Right forelimb (tissue), 1 donor: ENCODE data around the gene UCP3.

ENCODE experiments used
- DNase-seq: peaks from one replicate; pipeline ENCODE4 v3.0.0-alpha.2; 2018

Gene UCP3, protein sequence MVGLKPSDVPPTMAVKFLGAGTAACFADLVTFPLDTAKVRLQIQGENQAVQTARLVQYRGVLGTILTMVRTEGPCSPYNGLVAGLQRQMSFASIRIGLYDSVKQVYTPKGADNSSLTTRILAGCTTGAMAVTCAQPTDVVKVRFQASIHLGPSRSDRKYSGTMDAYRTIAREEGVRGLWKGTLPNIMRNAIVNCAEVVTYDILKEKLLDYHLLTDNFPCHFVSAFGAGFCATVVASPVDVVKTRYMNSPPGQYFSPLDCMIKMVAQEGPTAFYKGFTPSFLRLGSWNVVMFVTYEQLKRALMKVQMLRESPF

GRCh38 chr11:74008373-74009229 lies at the start of gene UCP3:
Gene UCP3, minus strand, starts transcription at chr11:74009085. Its CDS starts 2,043 bp downstream, at chr11:74007042.
- no peak for DNase-seq

DNA sequence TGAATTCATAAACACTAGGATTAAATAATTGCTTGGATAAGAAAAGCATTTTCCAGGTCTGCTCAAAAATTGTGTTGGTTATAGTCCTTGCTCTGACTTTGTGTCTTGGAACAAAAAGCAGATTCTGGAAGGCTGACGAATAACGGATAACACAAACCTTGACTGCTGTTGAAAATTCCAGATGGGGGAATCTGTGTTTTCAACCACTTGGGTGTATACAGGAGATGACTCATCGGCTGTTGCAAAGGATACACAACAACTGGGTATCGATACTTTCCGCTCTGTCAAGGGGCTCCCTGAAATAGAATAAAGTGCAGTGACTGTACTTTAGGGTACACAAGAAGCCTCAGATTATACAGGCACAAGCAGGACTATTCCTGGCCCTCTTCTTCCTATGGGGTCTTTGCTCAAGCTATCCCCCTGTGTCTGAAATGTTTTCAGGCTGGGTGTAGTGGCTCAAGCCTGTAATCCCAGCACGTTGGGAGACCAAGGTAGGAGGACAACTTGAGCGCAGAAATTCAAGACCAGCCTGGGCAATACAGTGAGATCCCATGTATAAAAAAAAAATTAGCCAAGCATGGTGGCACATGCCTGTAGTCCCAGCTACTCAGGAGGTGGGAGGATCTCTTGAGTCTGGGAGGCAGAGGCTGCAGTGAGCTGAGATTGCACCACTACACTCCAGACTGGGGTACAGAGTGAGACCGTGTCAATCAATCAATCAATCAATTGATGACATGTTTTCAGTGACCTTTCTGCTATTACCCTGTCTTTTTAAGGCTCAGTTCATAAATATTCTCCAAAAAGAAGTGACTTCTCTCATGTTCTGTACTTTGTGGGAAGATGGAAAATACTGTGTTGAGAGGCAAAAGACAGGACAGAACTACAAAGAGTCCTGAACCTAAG lies 48.6 kb upstream of the UCP3 start:
- DNase-seq = no peak

DNA sequence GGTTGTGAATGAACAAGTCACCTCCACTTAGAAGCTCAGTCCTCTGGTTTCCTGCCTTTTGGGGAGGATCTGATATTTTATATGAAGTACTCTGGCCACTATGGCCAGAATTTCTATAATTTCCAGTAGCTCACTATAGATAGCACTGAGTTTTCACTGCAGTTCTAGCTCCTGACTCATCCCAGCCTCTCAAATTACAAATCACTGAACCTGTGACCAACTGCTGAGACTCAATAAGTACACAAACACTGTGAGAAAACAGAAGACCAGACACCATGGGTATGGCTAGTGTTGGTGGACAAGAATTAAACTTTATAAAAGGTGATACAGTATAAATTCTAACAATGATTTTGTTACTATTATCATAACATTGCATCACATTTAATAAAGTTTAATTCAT lies 47.1 kb upstream of the UCP3 start:
- DNase-seq = no peak

- DNase-seq = no peak
Measured at GRCh38 chr11:74050465-74050864, 41.6 kb upstream of the UCP3 start.

GRCh38 chr11:74048993-74049392 lies 40.1 kb upstream of the UCP3 start:
- DNase-seq = no peak

- DNase-seq = no peak
Measured at GRCh38 chr11:74044538-74044937, 35.7 kb upstream of the UCP3 start.

DNA sequence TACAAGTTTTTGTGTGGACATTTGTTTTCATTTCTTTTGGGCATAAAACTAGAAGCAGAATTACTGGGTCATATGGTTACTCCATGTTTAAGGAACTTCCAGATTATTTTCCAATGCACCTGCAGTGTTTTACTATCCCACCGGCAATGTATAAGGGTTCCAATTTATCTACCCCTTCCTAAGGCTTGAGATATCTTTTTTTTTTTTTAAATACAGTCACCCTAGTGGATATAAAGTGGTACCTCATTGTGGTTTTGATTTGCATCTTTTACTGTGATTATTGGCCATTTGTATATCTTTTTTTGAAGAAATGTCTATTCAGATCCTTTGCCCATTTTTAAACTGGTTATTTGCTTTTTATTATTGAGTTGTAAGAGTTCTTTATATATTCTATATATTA lies 34.6 kb upstream of the UCP3 start:
- DNase-seq = no peak

DNA sequence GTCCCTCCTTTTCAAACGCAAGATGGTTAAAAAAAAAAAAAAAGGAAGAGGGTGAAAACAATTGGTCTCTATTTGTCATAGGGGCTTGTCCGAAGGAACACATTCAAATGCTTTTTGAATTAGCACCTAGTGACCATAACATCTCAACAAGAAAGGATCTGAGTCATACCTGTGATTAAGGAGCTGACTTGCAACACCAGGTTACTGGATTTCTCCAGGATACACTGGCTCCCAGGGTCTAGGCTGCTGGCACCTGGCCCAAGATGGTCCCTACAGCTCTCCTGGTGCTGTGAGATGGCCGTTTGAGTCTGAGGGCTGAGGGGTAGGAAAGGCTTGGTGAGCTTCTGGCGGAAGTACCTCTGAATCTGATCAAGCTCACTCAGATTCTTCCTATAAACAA lies 28.4 kb upstream of the UCP3 start:
- DNase-seq = no peak

GRCh38 chr11:74035264-74035663 lies 26.4 kb upstream of the UCP3 start:
- DNase-seq = no peak

GRCh38 chr11:74033046-74033445 lies 24.2 kb upstream of the UCP3 start:
- DNase-seq = no peak

DNA sequence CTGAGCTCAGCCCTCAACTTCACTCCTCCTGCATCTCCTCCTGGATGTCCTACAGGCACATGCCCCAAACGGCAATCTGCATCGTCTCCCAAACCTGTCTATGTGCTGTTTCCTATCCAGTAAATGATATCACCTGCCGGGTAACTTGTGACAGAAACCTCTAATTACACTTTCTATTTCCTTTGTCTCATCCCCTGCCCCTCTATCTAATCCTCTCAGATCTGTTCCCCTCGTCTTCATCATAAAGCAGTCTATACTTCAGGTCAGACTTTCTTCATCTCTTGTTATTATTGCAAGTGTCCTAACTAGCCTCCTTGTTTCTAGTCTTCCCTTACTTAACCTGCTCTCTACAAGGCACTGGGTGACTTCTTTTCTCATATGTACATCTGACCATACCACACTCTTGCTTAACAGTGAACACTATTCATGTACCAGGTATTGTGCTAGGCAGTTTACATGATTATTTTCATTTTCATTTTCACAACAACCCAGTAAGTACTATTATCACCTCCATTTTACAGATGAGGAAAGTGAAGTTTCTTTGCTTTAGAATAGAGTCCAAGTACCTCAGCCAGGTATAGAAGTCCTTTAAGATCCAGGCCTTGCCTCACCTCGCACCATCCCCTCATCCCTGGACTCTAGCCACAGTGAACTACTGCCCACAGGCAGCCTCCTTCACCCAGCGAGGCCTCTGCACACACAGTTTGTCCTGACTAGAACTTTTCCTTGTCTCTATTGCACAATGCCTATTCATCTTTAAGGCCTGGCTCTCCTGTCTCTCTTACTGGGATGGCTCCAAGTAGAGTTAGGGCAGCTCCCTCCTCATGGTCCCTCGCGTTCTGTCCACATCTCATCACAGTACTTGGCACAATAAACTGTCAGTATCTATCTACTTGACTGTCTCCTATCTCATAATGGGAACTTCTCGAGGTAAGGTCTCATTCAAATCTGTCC lies 22.1 kb upstream of the UCP3 start:
- DNase-seq = no peak

GRCh38 chr11:74025467-74026166 lies 16.7 kb upstream of the UCP3 start:
- DNase-seq = no peak

DNA sequence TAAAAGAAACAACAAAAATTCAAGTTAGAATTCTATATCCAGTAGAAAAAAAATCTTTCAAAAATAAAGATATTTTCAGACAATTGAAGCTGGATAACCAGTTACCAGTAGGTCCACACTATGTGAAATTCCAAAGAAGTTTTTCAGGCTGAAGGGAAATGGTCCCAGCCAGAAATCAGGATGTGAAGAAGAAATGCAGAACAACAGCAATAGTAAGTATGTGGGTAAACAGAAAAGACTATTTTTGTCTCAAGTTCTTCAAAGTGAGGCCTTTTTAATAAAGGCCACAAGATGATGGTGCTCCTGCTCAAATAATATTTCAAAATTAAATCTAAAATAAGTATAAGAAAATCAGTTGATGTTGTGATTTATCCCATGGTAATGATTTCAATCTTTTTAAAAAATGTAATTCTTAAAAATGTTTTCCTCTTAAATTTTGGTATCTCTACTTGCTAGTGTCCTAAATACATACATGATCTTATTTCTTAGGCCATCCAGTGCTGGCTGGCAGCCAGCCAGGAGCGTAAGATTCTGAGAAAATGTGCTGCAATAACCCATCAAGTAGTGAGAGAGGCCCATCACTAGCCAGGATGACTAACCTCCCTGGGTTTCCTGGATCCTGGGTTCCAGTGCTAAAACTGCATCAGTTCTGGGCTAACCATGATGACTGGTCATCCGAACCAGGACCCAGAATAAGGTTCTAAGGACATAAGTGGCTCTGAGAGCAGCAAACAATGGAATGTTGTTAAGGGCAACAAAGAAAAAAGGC lies 15.6 kb upstream of the UCP3 start:
- no peak for DNase-seq

GRCh38 chr11:74023276-74023675 lies 14.4 kb upstream of the UCP3 start:
- DNase-seq = no peak

DNA sequence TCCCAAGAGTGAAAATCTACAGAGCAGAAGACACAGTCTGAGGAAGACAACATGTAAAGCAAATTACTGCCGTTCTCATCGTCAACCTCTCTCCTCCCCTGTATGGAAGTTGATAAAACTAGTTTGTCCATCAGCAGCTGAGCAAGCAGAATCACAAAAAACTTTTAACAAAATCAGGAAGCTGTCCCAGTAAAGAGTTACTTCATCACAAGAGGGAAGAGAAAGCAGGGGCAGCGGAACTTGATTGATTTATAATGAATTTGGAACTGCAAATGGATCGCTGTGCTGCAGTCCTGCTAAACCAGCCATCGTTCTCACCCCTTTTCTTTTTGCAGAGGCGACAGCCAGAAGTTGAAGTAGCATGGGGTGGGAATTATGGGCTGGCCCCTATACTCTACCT lies 13.7 kb upstream of the UCP3 start:
- DNase-seq = no peak

GRCh38 chr11:74021998-74022397 lies 13.1 kb upstream of the UCP3 start:
- DNase-seq = no peak

DNA sequence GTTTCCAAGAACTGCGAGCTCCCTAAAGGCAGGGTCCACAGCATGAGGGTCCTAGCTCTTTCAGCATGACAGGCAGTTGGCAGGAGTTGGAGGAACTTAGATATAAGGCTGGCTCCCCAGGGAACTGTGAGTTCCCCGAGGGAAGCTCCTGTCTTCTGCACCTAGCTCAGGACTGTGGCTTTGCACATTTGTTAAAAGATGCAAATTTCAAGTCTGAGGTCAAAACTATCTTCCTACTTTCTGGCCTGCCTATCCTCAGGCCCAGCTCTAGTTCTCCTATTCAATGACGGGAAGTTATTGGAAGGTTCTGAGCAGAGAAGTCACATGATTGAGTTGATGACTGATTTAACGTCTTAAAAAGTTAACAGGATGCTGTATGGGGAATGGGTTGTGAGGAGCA lies 11.7 kb upstream of the UCP3 start:
- no peak for DNase-seq

- no peak for DNase-seq
Measured at GRCh38 chr11:74019860-74020259, 11.0 kb upstream of the UCP3 start.

DNA sequence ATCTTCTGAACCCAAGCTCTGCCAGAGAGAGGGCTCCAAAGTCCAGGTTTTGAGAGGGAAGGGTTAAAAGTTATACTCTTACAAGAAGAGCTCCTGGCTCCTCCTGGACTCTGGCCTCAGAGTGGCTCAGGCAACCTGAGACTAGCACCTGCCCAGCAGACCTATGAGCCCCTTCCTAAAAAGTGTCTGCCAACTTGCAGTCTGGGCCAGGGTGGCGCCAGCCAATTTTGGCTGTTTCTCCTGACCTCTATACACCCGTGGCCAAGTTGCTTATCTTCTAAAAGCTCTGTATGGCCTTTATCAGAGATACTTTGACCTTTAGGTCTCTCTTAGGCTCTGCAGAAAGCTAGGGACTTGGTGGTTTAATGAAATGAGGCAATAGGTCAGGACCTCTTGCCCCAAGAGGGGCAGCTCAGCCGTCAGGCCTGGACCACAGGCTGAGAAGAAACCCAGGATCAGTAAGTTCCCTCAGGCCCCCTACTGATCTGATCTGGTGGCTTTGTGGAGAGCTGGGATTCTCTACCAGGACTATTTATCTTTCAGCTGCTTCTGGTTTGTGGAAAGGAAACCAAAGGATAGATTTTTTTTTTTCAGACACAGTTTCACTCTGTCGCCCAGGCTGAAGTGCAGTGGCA lies 10.3 kb upstream of the UCP3 start:
- peak; percentile 25 for DNase-seq
